Stimulated activated CD4-positive, alpha-beta T cell treated with anti-CD3 and anti-CD28 coated beads, Interleukin-4, amount 100 ng/mL, for 4 hours (primary cell): ENCODE results near the gene ZNF487.
"Not testable (repeated sequence)": the region's sequence is repeated elsewhere in the genome, so short reads cannot be mapped to it uniquely, and the experiment has no call there.

Experiments
- DNase-seq, 2 experiments: peaks; one replicate each; pipeline ENCODE4 v3.0.0-alpha.2; 2020

ZNF487 gene

DNA sequence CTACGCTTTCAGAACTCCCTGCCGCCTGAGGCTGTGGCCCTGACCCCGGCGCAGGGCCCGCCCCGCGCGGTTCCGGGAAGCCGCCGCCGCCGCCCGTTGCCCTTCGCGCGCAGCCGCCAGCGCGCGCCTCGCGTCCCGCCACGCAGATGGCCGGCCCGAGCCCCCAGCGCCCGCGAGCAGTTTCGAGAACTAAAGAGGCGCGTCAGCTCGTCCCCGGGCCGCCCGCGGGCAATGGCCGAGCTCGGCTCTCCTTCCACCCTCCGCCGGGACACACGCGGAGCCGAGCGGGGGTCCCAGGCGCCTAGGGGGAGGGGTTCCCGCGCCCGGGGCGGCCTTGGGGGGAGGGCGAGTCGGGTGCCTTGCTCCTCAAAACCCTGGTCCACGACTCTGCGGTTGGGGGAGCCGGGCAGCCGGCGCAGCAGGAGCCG, 29.7 kb upstream of the ZNF487 start:
- peak; percentile 42 to 57 for DNase-seq

DNA sequence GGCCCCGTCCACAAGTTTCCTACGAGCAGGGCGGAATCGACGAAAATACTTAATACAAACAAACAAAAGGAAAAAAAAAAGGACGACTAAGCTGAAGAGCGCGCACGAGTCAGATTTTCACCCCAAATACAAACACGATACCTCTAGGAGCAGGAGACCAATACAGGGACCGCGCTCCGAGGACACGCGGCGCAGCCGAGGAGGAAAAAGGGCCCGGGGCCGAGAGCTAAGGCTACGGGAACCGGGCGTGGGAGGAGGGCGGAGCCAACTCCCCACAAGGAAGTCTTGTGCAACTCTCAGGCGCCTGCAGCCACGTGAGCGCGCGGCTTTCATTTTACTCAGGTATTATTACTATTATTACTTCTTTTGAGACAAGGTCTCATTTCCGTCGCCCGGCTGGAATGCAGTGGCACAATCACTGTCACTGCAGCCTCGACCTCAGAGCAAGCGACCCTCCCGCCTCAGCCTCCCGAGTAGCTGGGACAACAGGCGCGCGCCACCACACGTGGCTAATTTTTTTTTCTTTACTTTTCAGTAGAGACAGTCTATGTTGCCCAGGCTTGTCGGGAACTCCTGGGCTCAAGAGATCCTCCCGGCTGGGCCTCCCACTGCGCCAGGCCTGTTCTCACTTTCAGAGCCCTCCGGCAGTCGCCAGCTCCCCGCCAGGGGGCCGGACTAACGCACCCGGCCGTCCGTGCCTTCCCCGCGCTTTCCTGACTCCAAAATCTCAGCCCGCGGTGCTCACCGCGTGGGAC, 29.2 kb upstream of the ZNF487 start:
- DNase-seq: peak; percentile 90 to 91

DNA sequence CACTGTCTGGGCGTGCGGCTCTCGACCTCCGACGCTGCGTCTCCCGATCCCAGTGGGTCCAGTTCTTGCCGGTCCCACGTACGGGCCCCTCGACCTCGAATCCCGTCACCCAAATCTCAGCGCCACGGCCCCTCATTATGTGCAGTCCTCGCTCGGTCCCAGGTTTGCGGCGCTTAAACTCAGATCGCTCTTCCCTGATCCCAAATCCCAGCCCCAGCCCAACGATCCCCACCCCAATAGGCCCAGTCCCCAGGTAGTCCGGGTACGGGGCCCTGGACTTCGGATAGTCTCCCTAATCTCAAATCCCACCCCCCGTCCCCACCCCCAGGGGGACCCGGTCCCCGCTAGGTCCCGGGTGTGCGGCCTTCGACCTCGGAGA, 28.6 kb upstream of the ZNF487 start:
- DNase-seq: no peak

- peak; percentile 94 for DNase-seq
Observed at GRCh38 chr10:43408710-43409384, 28.1 kb upstream of the ZNF487 start, which contains the start of gene HNRNPF. HNRNPF (minus strand) TSS chr10:43409186; CDS start chr10:43387884, 21,302 bp downstream.

DNA sequence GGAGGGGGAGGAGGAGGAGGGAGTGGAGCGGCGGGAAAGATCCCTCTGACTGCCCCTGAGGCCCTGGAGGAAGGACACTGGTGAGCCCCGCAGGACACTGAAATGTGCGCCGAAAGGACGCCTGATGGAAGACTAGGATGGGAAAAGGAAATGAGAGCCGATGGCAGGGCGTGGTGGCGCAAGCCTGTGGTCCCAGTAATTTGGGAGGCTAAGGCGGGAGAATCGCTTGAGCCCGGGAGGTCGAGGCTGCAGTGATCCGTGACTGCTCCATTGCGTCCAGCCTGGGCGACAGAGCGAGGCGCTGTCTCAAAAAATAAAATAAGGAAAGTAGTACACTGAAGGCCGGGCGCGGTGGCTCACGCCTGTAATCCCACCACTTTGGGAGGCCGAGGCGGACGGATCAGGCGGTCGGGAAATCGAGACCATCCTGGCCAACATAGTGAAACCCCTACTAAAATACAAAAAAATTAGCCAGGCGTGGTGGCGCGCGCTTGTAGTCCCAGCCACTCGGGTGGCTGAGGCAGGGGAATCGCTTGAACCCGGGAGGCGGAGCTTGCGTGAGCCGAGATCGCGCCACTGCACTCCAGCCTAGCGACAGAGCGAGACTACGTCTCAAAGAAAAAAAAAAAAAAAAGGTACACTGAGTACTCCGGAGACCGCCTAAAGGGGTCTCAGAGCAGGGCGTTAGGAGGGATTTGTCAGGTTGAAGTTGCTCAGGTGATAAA, 27.4 kb upstream of the ZNF487 start:
- DNase-seq: peak; percentile 60 to 76

GRCh38 chr10:43410345-43410744, 26.6 kb upstream of the ZNF487 start:
- DNase-seq: no peak

- no peak for DNase-seq
Observed at GRCh38 chr10:43411536-43411935, 25.4 kb upstream of the ZNF487 start.

DNA sequence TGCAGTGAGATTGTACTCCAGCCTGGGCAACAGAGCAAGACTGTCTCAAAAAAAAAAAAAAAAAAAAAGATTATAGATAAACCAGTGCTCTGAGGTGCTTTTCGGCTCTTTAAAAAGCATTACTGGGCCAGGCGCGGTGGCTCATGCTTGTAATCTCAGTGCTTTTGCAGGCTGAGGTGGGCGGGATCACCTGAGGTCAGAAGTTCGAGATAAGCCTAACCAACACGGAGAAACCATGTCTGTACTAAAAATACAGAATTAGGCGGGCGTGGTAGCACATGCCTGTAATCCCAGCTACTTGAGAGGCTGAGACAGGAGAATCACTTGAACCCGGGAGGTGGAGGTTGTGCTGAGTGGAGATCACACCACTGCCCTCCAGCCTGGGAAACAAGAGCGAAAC, 21.4 kb upstream of the ZNF487 start:
- no peak for DNase-seq

DNA sequence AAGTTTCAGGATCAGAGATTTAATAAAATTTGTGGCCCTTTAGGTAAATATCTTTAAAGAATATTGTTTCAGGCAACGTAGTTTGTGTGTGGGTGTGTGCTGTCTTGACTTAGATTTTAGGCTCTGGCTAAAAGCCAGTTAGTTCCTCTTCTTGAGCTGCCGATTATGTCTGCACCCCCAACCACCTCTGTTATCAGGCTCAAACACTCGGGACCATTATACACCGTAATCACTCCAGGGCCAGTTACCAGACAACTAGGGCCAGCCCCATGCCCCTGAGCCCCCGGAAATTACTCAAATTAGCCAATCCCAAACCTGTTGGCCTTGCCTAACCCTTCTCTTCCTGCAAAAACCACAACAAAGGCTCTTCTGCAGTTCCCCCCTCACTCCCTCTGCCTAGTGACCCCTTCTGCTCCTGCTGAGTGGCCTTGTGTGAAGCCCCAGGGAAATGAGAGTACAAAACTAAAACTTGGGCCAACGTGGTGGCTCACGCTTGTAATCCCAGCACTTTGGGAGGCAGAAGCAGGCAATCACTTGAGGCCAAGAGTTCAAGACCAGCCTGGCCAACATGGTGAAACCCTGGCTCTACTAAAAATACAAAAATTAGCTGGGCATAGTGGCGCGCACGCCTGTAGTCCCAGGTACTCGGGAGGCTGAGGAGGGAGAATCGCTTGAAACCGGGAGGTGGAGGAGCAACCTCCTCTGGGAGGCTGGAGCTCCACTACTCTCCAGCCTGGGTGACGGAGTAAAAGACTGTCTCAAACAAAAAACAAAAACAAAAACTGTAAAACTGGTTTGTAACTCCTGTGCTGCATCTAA, 18.8 kb upstream of the ZNF487 start:
- DNase-seq: peak in 1 of 2 experiments; percentile 34

DNA sequence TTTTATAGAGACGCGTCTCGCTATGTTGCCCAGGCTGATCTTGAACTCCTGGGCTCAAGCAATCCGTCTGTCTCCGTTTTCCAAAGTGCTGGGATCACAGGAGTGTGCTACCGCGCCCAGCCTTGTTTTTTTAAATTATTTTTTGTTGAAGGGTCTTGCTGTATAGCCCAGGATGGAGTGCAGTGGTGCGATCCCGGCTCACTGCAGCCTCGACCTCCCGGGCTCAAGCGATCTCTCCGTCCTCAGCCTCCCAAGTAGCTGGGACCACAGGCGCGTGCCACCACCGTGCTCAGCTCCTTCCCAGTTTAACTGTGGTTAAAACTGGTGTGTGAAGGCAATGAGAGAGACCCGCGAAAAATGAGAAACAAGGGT, 16.9 kb upstream of the ZNF487 start:
- DNase-seq: no peak

- DNase-seq: peak; percentile 76 to 83
Observed at GRCh38 chr10:43420369-43421200, 16.3 kb upstream of the ZNF487 start.

DNA sequence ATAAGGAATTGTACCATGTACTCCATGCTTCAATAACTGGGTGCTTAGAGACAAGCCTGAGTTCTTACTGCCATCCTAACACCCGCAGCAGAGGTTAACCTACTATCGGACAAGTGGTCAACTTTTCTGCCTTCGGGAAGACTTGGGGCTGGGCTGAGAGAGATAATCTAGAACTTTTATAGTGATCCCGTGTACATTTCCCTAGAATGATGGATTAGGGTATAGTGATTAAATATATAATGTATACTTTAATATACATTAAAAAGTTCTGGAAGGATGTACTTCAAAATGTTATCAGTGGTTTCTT, 15.8 kb upstream of the ZNF487 start:
- no peak for DNase-seq

GRCh38 chr10:43421519-43421918, 15.4 kb upstream of the ZNF487 start:
- DNase-seq: no peak

DNA sequence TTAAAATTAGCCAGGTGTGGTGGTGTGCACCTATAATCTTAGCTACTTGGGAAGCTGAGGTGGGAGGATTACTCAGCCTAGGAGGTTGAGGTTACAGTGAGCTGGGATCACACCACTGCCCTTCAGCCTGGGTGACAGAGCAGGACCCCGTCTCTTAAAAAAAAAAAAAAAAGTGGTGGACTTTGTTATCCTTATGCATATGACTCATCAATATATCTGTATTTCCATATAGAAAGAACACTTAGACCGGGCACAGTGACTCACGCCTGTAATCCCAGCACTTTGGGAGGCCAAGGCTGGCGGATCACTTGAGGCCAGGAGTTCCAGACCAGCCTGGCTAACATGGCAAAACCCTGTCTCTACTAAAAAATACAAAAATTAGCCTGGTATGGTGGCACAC, 15.0 kb upstream of the ZNF487 start:
- not testable (repeated sequence) for DNase-seq

- DNase-seq: no peak
Observed at GRCh38 chr10:43424416-43424815, 12.5 kb upstream of the ZNF487 start.

- DNase-seq: not testable (repeated sequence)
Observed at GRCh38 chr10:43426476-43426875, 10.4 kb upstream of the ZNF487 start.

- peak; percentile 39 to 69 for DNase-seq
Observed at GRCh38 chr10:43427166-43427825, 9.6 kb upstream of the ZNF487 start.

DNA sequence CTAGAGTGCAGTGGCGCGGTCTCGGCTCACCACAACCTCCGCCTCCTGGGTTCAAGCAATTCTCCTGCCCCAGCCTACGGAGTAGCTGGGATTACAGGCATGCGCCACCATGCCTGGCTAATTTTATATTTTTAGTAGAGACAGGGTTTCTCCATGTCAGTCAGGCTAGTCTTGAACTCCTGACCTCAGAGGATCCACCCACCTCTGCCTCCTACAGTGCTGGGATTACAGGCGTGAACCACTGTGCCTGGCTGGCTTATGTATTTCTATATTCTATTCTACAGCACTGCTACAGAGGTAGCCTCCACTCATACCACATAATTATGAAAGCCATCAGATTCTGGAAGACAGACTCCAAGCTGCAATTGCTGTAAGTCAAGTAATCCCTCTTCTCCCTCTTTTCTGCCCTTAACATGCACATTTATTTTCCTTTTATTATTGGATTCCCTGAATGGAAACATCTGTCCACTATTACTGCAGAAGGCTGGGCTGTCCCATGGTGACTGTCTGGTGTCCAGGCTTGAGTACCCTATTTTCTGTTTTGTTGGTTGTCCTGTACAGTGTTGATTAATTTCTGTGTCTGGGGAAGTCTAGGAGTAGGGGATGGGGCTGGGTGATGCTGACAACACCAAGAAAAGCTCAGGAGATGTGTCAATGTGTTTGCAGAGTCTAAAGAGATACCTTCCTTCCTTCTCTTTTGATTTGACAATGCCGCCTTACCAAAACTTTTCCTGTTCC, 5.8 kb upstream of the ZNF487 start:
- DNase-seq: no peak

DNA sequence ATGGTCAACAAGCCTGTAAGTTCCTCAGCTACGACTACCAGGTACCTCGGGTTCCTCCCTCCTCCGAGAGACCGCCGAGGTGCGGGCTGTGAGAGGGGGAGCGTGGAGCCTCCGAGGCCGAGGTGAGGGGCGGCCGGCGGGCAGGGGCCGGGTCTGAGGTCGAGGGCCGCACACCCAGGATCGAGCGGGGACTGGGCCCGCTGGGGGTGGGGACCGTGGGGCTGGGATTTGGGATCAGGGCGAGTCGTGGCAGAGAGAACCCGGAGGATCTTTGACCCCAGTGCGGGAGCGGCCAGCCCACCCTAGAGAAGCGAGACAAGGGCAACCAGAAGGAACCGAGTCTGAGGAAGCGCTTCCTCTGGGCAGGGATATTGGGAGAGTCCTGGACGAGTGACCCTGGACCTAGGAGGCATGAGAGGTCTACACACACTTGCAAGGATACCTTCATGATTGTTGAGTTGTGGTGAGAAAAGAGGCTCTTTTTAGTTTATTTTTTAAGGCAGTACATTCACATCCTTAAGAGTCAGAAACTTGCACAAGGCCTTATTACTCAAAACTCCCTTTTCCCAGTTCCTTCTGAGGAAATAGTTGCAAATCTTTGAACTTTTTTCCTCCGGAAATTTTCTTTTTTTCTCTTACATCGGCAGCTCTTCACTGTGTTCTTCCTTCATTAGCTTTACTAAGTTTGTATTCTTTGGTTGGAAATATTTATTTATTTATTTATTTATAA, 395 bp downstream of the ZNF487 start:
- DNase-seq: no peak
